Testis (tissue), 3 donors: ENCODE data around the gene BMP6. TPM values are rescaled to one million over a fixed set of nuclear protein-coding genes. Genes with fewer than 3 reads are reported as not detected.

Source experiments
- DNase-seq: peaks from one replicate; pipeline ENCODE4 v3.0.0-alpha.2; 2019
- H3K27ac ChIP-seq, 2 donors: fragments of 200-600 bp; sonication (generic); one replicate each; pipeline ENCODE4 v1.5.1; 2019
- H3K27me3 ChIP-seq: fragments of 200-600 bp; sonication (generic); one replicate; pipeline ENCODE4 v1.5.1; 2019
- H3K36me3 ChIP-seq: fragments of 200-600 bp; sonication (generic); one replicate; pipeline ENCODE4 v1.5.1; 2017; ENCODE audit warnings: low read depth; ENCODE audit errors: missing control alignments
- H3K4me1 ChIP-seq: fragments of 200-600 bp; sonication (generic); one replicate; pipeline ENCODE4 v1.5.1; 2019
- H3K4me3 ChIP-seq, 2 donors: fragments of 200-600 bp; sonication (generic); one replicate each; pipeline ENCODE4 v1.5.1; 2017 to 2019
- H3K9me3 ChIP-seq: fragments of 200-600 bp; sonication (generic); one replicate; pipeline ENCODE4 v1.5.1; 2017
- POLR2A ChIP-seq: fragments of 450-650 bp; IDR thresholded peaks from one replicate; pipeline ENCODE4 v1.6.1; 2017; ENCODE audit warnings: antibody characterized with exemption, mild to moderate bottlenecking, moderate library complexity
- WGBS, 2 donors: methylation state at CpG; one replicate each; pipeline ENCODE4 v1.1.5; 2018; 5-methylcytosine and 5-hydroxymethylcytosine counted together
- intact Hi-C: fragments of 100-400 bp; cut with DNase I; formaldehyde crosslinking; loops from one replicate; pipeline ENCODE4 v1.15.1; 2023; ENCODE audit warnings: low total_unique reads
- polyA plus RNA-seq: library from polyadenylated mRNA; stranded (reverse); fragments of 350-450 nt; fragmentation: Illumina TruSeq; extraction: RNeasy Lipid Tissue Mini Kit (QIAGEN cat#74804); gene quantifications from one replicate; pipeline ENCODE4 v1.2.3, GENCODE V29; 2014; ENCODE audit warnings: low read depth, low replicate concordance; ENCODE audit not compliant: insufficient read depth
- total RNA-seq, 2 donors: library from RNA; depleted of rRNA; stranded (reverse); fragments of >200 nt; gene quantifications; one replicate each; pipeline ENCODE4 v1.2.3, GENCODE V29; 2016
- TF ChIP-seq, protein P1 (sequence below), 3 experiments: fragments of 450-650 bp in 2 of 3; fragments of 200-600 bp in 1 of 3; sonication (generic) in 1 of 3; IDR thresholded peaks; one replicate each; pipeline ENCODE4 v1.5.1; 2016 to 2019; ENCODE audit warnings: antibody characterized with exemption in 3 of 3, mild to moderate bottlenecking in 2 of 3, moderate library complexity in 1 of 3

The BMP6 gene
- total and polyA plus RNA-seq, 3 donors from 2014 or later, result 6.2 to 13.6 (median 11.4) TPM

DNA sequence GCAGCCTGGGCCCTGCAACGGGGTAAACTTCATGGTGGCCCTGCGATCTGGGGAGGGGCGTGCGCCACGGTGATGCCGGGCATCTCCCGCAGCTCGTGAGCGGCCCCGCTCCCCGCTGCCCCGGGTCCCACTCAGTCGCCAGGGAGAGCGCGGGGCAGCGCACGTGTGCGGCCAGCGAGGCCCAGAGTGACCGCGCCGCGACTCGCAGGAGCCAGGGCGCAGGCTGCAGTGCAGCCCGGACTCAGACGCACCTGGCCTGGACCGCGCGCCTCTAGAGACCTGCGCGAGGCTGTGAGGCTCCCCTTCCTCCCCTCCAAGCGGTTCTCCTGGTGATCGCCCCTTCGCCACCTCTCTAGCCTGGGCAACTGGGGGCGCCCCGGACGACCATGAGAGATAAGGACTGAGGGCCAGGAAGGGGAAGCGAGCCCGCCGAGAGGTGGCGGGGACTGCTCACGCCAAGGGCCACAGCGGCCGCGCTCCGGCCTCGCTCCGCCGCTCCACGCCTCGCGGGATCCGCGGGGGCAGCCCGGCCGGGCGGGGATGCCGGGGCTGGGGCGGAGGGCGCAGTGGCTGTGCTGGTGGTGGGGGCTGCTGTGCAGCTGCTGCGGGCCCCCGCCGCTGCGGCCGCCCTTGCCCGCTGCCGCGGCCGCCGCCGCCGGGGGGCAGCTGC lies 652 bp downstream of the BMP6 start:
- Histone ChIP-seq H3K27ac (no peak overlapping the region), H3K9me3 (no peaks in the 10 kb centered on the region), H3K36me3 (no peaks in the 10 kb centered on the region), H3K4me1 (peaks cover 12% of the 10 kb centered on the region), H3K27me3 (no peaks in the 10 kb centered on the region), H3K4me3 (peak overlapping the region; percentile 49 to 62)
- no peak for DNase-seq
- 0% methylated on average over 61 of the region's 73 CpGs; no CpG with 5 or more reads in 1 of the 2 donors for WGBS, 2 donors
- TF ChIP-seq, protein P1, sequence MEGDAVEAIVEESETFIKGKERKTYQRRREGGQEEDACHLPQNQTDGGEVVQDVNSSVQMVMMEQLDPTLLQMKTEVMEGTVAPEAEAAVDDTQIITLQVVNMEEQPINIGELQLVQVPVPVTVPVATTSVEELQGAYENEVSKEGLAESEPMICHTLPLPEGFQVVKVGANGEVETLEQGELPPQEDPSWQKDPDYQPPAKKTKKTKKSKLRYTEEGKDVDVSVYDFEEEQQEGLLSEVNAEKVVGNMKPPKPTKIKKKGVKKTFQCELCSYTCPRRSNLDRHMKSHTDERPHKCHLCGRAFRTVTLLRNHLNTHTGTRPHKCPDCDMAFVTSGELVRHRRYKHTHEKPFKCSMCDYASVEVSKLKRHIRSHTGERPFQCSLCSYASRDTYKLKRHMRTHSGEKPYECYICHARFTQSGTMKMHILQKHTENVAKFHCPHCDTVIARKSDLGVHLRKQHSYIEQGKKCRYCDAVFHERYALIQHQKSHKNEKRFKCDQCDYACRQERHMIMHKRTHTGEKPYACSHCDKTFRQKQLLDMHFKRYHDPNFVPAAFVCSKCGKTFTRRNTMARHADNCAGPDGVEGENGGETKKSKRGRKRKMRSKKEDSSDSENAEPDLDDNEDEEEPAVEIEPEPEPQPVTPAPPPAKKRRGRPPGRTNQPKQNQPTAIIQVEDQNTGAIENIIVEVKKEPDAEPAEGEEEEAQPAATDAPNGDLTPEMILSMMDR (IDR thresholded peaks at IDR 0.05), result no peak
- intact Hi-C loops, result loop anchor here (5.0 kb wide), 1 partner anchor 266 kb away; no protein-coding TSS in a partner anchor

DNA sequence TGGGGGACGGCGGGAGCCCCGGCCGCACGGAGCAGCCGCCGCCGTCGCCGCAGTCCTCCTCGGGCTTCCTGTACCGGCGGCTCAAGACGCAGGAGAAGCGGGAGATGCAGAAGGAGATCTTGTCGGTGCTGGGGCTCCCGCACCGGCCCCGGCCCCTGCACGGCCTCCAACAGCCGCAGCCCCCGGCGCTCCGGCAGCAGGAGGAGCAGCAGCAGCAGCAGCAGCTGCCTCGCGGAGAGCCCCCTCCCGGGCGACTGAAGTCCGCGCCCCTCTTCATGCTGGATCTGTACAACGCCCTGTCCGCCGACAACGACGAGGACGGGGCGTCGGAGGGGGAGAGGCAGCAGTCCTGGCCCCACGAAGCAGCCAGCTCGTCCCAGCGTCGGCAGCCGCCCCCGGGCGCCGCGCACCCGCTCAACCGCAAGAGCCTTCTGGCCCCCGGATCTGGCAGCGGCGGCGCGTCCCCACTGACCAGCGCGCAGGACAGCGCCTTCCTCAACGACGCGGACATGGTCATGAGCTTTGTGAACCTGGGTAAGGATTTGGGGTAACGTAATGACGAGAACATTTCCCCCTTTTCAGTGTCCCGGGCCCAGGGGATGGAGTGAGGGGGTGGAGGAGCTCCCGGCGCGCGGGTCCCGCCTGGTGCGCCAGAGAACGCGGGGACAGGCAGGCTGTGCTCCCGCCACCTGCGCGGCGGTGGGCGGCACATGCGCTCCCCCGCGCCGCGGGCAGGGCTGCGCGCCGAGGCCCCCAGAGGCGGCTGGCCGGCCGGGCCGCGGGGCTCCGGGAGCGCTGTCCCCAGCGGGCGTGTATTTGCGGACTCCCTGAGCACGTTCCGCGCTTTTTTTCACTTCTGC lies 1.4 kb downstream of the BMP6 start:
- no peak for TF ChIP-seq POLR2A
- TF ChIP-seq, protein P1 (IDR thresholded peaks at IDR 0.05), result no peak
- H3K27me3 ChIP-seq, result no peaks in the 10 kb centered on the region
- H3K27ac ChIP-seq, result no peak overlapping the region
- H3K9me3 ChIP-seq, result no peaks in the 10 kb centered on the region
- H3K4me3 ChIP-seq, result peak overlapping the region; percentile 49 to 60
- 0 to 1% methylated on average over 35 to 83 of the region's 97 CpGs for WGBS, 2 donors
- intact Hi-C loops, result loop anchor here (5.0 kb wide), 1 partner anchor 265 kb away; no protein-coding TSS in a partner anchor
- DNase-seq, result no peak
- peaks cover 12% of the 10 kb centered on the region for H3K4me1 ChIP-seq
- no peaks in the 10 kb centered on the region for H3K36me3 ChIP-seq

DNA sequence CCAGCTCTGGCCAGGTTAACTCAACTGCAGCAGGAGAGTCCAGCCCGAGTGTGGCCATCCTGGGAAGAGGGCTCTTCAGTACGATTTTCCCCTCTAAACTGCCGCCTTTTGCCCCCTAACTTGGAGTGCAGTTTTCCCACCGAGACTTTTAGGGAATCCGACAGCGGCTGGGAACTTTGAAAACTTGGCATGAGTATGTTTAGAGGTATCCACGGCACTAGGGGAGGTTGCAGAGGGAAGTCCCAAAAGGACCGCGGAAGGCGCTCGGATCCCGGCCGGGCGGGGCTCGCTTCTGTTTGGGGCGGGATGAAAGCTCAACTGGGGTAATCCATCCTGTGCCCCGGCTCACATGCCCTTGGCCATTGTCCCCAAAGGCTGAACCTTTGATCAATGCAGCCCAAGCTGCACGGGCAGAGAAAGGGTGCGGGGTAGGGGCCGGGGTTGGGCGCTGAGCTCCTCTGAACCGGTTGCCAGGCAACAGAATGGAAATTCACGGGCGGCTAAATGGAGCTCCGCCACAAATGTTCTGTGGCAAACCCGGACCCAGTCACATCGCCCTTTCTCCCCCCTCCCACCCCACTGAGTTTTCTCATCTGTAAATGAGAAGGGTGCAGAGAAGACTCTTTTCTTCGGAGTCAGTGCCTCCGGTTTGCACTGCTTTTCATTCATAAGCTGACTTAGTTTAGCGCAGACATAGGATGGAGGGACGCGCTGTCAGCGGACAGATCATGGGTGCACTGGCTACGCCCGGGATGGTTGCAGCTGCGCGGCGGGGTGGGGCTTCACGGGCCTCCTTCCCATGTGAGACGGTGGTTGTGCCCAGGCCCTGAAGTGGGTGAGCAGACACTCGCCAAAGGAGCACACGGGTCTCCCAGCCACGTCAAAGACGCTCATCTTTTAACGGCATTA lies 2.3 kb downstream of the BMP6 start:
- 0 to 2% methylated on average over 26 to 45 of the region's 45 CpGs for WGBS, 2 donors
- no peaks in the 10 kb centered on the region for H3K9me3 ChIP-seq
- H3K27me3 ChIP-seq, result no peaks in the 10 kb centered on the region
- peaks cover 12% of the 10 kb centered on the region for H3K4me1 ChIP-seq
- DNase-seq, result peak; percentile 37
- H3K36me3 ChIP-seq, result no peaks in the 10 kb centered on the region
- H3K4me3 ChIP-seq, result peak overlapping the region; percentile 49
- intact Hi-C loops, result loop anchor here (5.0 kb wide), 1 partner anchor 264 kb away; no protein-coding TSS in a partner anchor
- TF ChIP-seq, protein P1 (IDR thresholded peaks at IDR 0.05), result no peak
- TF ChIP-seq POLR2A, result no peak
- H3K27ac ChIP-seq, result no peak overlapping the region

DNA sequence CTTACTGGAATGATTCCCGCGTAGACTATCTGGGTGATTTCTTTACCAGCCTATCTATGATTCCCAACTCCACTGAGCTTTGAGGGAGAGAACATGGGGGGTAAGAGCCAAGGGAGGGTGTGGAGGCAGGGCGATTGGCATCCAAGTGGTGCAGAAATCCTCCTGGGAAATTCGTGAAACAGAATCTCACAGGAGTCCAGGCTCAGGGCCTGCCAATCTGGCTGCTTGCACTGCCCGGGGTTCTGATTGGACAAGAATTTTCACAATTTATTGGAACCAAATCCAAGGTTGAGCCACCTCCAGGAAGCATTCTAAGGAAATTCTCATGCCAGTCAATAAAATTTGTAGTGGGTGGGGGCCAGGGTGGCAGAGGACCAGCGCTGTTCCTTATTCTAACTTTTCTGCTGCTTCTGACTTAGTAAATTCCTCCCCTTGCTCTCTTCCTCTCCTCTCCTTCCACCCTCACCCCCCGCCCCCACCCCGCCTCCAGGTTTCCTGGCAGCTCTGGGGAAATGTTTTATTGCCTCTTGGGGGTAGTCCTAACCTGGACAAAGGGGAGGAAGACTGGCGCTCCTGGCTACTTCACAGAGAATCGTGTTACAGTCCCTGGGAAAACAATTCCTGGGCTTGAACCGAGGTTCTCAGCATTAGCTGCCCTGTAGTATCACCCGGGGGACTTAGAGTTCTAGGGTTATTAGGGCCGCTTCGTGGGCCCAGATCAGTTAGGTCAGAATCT lies 3.1 kb downstream of the BMP6 start:
- H3K9me3 ChIP-seq, result no peaks in the 10 kb centered on the region
- 23 to 31% methylated on average over 14 of the region's 14 CpGs for WGBS, 2 donors
- H3K27me3 ChIP-seq, result no peaks in the 10 kb centered on the region
- no peak for TF ChIP-seq POLR2A
- TF ChIP-seq, protein P1 (IDR thresholded peaks at IDR 0.05), result no peak
- H3K27ac ChIP-seq, result no peak overlapping the region
- H3K4me3 ChIP-seq, result peak overlapping the region; percentile 49
- intact Hi-C loops, result loop anchor here (5.0 kb wide), 1 partner anchor 263 kb away; no protein-coding TSS in a partner anchor
- H3K36me3 ChIP-seq, result no peaks in the 10 kb centered on the region
- DNase-seq, result no peak
- peaks cover 12% of the 10 kb centered on the region for H3K4me1 ChIP-seq
